A673 (cell line): ENCODE measurements around the gene RPH3AL.

Source experiments
- CTCF ChIP-seq: fragments of 300-800, 200-600 bp; sonication (generic); conservative IDR thresholded peaks from 2 replicates; pipeline ENCODE4 v1.5.1; 2017; ENCODE audit warnings: low read depth, mild to moderate bottlenecking, antibody characterized with exemption, low read length, moderate library complexity, mixed read lengths
- EZH2 ChIP-seq: fragments of 200-600 bp; sonication (generic); IDR thresholded peaks from 2 replicates; pipeline ENCODE4 v1.6.1; 2017; ENCODE audit warnings: borderline replicate concordance, low read depth, mild to moderate bottlenecking, mixed read lengths, antibody characterized with exemption, low read length; ENCODE audit not compliant: poor library complexity, severe bottlenecking

- TF ChIP-seq CTCF (no peak), EZH2 (no peak)
These were observed 25.5 kb upstream of the RPH3AL start for GRCh38 chr17:378068-378467.
